Esophagus muscularis mucosa (tissue), 4 donors: Measurements from ENCODE around the gene GTPBP3. TPM values are rescaled to one million over a fixed set of nuclear protein-coding genes. Genes with fewer than 3 reads are reported as not detected.
A peak's percentile ranks its signal among the peaks of the same experiment; 100 is the strongest.

Experiments
- DNase-seq: peaks from one replicate; pipeline ENCODE4 v3.0.0-alpha.2; 2017; ENCODE audit errors: extremely low spot score
- H3K27ac ChIP-seq, 4 donors: fragments of 200-600 bp; sonication (generic); replicated peaks in 1 of 4; 1 replicate in 3 of 4; 2 replicates in 1 of 4; pipeline ENCODE4 v1.5.1; 2016 to 2019; ENCODE audit warnings: mild to moderate bottlenecking in 1 of 4
- H3K27me3 ChIP-seq, 4 donors: fragments of 200-600 bp; sonication (generic); one replicate each; pipeline versions ENCODE4 v1.5.1 to v1.6.0; 2016 to 2019
- H3K36me3 ChIP-seq, 4 donors: fragments of 200-600 bp; sonication (generic); one replicate each; pipeline ENCODE4 v1.5.1; 2016 to 2019
- H3K4me1 ChIP-seq, 4 donors: fragments of 200-600 bp; sonication (generic); one replicate each; pipeline ENCODE4 v1.5.1; 2016 to 2019
- H3K4me3 ChIP-seq, 4 donors: fragments of 200-600 bp; sonication (generic); 1 replicate in 2 of 4; 2 replicates in 2 of 4; pipeline ENCODE4 v1.5.1; 2016 to 2019; ENCODE audit warnings: mild to moderate bottlenecking in 4 of 4, moderate library complexity in 1 of 4
- H3K9me3 ChIP-seq, 4 donors: fragments of 200-600 bp; sonication (generic); 1 replicate in 3 of 4; 2 replicates in 1 of 4; pipeline ENCODE4 v1.5.1; 2016 to 2019
- CTCF ChIP-seq, 3 experiments: fragments of 200-600 bp in 2 of 3; fragments of 450-650 bp in 1 of 3; sonication (generic) in 2 of 3; IDR thresholded peaks; one replicate each; pipeline ENCODE4 v1.5.1; 2017 to 2019; ENCODE audit warnings: antibody characterized with exemption in 3 of 3, mild to moderate bottlenecking in 2 of 3, moderate library complexity in 1 of 3
- EP300 ChIP-seq: sonication (generic); formaldehyde crosslinking; IDR thresholded peaks from one replicate; pipeline ENCODE4 v1.6.1; 2017; ENCODE audit warnings: antibody characterized with exemption
- POLR2A ChIP-seq: fragments of 450-650 bp; IDR thresholded peaks from one replicate; pipeline ENCODE4 v1.6.1; 2017; ENCODE audit warnings: antibody characterized with exemption, moderate library complexity, mild to moderate bottlenecking, low read depth
- POLR2AphosphoS5 ChIP-seq, 2 donors: sonication (generic); formaldehyde crosslinking; IDR thresholded peaks; one replicate each; pipeline ENCODE4 v1.6.1; 2017; ENCODE audit warnings: antibody characterized with exemption in 2 of 2
- WGBS: methylation state at CpG from one replicate; pipeline ENCODE4 v1.1.5; 2018; 5-methylcytosine and 5-hydroxymethylcytosine counted together
- intact Hi-C: fragments of 100-400 bp; cut with DNase I; formaldehyde crosslinking; loops from one replicate; pipeline ENCODE4 v1.15.1; 2023
- total RNA-seq, 4 donors: library from RNA; depleted of rRNA; stranded (reverse); fragments of >200 nt; gene quantifications; one replicate each; pipeline versions ENCODE4 v1.1.0 to v1.2.1, GENCODE V29; 2016

The GTPBP3 gene
- total RNA-seq, 4 donors from 2014 or later, result 8.7 to 13.3 (median 10.2) TPM

GRCh38 chr19:17321655-17322489, 15.5 kb upstream of the GTPBP3 start:
- peaks cover 3 to 39% (median 32%) of the 10 kb centered on the region in 4 donors for H3K4me1 ChIP-seq
- WGBS, result 79% methylated on average over 12 of the region's 19 CpGs
- intact Hi-C loops, result no loop called here
- H3K36me3 ChIP-seq, result peaks cover 27 to 68% (median 54%) of the 10 kb centered on the region in 4 donors
- TF ChIP-seq EP300 (no peak), CTCF (IDR thresholded peaks at IDR 0.05) (no peak), POLR2AphosphoS5 (IDR thresholded peaks at IDR 0.05) (no peak), POLR2A (no peak)
- H3K27ac ChIP-seq, result no peak overlapping the region
- no peak overlapping the region for H3K4me3 ChIP-seq
- no peaks in the 10 kb centered on the region for H3K9me3 ChIP-seq
- DNase-seq, result no peak
- H3K27me3 ChIP-seq, result no peaks in the 10 kb centered on the region

GRCh38 chr19:17322854-17323253, 14.5 kb upstream of the GTPBP3 start:
- Histone ChIP-seq H3K4me3 (no peak overlapping the region), H3K4me1 (peaks cover 3 to 48% (median 41%) of the 10 kb centered on the region in 4 donors), H3K27me3 (no peaks in the 10 kb centered on the region), H3K36me3 (peaks cover 23 to 64% (median 47%) of the 10 kb centered on the region in 4 donors), H3K27ac (no peak overlapping the region), H3K9me3 (no peaks in the 10 kb centered on the region)
- DNase-seq, result no peak
- intact Hi-C loops, result no loop called here
- 73% methylated on average over 9 of the region's 10 CpGs for WGBS
- TF ChIP-seq CTCF (IDR thresholded peaks at IDR 0.05), result no peak
- no peak for TF ChIP-seq POLR2A
- TF ChIP-seq EP300, result no peak
- no peak for TF ChIP-seq POLR2AphosphoS5 (IDR thresholded peaks at IDR 0.05)

DNA sequence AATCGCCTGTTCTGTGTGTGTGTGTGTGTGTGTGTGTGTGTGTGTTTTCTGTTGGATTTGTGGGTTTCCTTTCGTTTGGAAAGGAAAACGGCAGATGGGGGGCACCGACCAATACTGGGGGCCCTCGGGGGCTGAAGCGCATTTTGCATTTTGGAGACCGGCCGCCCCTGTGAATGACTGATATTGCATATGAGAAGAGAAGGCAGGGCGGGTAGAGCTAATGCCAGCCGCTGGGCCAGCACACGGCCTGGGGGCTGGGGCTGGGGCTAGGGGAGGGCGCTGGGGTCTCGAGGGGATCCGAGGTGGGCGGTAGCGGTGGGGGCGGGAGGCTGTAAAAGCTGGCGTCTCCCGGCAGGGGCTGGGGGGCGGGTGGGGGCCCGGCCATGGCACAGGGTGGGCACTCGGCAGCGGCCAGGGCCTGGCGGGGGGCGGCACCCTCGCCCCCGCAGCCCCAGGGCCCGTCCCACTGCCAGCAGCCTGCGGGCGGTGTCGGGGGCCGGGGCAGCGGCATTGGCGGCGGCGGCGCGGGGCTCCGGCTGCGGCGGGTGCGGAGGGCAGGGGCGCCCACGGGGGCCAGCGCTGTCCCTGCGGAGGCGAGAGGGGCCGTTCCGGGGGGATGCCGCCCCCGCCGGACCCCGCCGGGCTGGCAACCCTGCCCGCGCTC, 13.9 kb upstream of the GTPBP3 start:
- intact Hi-C loops, result no loop called here
- no peak overlapping the region for H3K27ac ChIP-seq
- H3K27me3 ChIP-seq, result peaks cover 0 to 3% (median 0%) of the 10 kb centered on the region in 4 donors
- H3K4me1 ChIP-seq, result peaks cover 3 to 54% (median 47%) of the 10 kb centered on the region in 4 donors
- H3K9me3 ChIP-seq, result no peaks in the 10 kb centered on the region
- DNase-seq, result no peak
- H3K4me3 ChIP-seq, result peak overlapping the region in 1 of 4 donors; percentile 37
- peaks cover 23 to 59% (median 44%) of the 10 kb centered on the region in 4 donors for H3K36me3 ChIP-seq
- 41% methylated on average over 9 of the region's 56 CpGs for WGBS
- TF ChIP-seq POLR2A (no peak), CTCF (IDR thresholded peaks at IDR 0.05) (no peak), EP300 (no peak), POLR2AphosphoS5 (IDR thresholded peaks at IDR 0.05) (no peak)

DNA sequence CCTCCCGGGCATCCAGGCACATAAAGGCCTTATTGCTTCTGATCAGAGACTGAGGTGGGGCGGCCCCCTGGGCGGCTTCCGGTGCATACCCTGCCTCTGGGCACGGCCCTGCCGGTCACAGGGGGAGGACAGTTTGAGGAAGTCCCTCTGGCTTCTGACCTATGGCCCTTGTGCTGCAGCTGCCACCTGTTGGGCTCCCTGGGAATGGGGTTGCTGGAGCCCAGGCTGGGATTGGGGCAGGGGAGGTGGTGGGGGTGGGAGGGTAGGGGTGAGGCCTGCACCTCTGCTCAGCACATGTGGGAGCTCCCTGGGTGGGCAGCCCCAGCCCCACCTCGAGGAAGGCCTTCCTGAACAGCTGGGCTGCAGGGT, 13.4 kb upstream of the GTPBP3 start:
- H3K36me3 ChIP-seq, result peaks cover 23 to 54% (median 40%) of the 10 kb centered on the region in 4 donors
- H3K4me3 ChIP-seq, result peak overlapping the region in 1 of 4 donors; percentile 37
- TF ChIP-seq POLR2AphosphoS5 (IDR thresholded peaks at IDR 0.05) (no peak), CTCF (IDR thresholded peaks at IDR 0.05) (no peak), EP300 (no peak), POLR2A (no peak)
- peaks cover 0 to 9% (median under 1%) of the 10 kb centered on the region in 4 donors for H3K27me3 ChIP-seq
- intact Hi-C loops, result no loop called here
- H3K4me1 ChIP-seq, result peaks cover 4 to 59% (median 52%) of the 10 kb centered on the region in 4 donors
- H3K9me3 ChIP-seq, result no peaks in the 10 kb centered on the region
- no CpG with 5 or more reads among the region's 7 CpGs for WGBS
- no peak for DNase-seq
- no peak overlapping the region for H3K27ac ChIP-seq
